ENCODE data around the gene PUS1.

PUS1 gene

GRCh38 chr12:131918311-131919050 is 10.6 kb upstream of the PUS1 start:
- H3K27ac ChIP-seq, result no peak overlapping the region
- no peak for TF ChIP-seq CTCF (conservative IDR thresholded peaks at IDR 0.05)

GRCh38 chr12:131919051-131919347 is 10.1 kb upstream of the PUS1 start:
- H3K27ac ChIP-seq, result no peak overlapping the region
- TF ChIP-seq CTCF (conservative IDR thresholded peaks at IDR 0.05), result no peak

- TF ChIP-seq CTCF (conservative IDR thresholded peaks at IDR 0.05), result no peak
- no peak overlapping the region for H3K27ac ChIP-seq
Observed at GRCh38 chr12:131919366-131920156, 9.5 kb upstream of the PUS1 start.

- H3K27ac ChIP-seq, result no peak overlapping the region
- TF ChIP-seq CTCF (conservative IDR thresholded peaks at IDR 0.05), result no peak
Observed at GRCh38 chr12:131920157-131920508, 8.9 kb upstream of the PUS1 start.

GRCh38 chr12:131920902-131921840 is 7.9 kb upstream of the PUS1 start:
- H3K27ac ChIP-seq, result no peak overlapping the region
- no peak for TF ChIP-seq CTCF (conservative IDR thresholded peaks at IDR 0.05)

GRCh38 chr12:131921866-131922769 is 7.0 kb upstream of the PUS1 start:
- TF ChIP-seq CTCF (conservative IDR thresholded peaks at IDR 0.05), result no peak
- no peak overlapping the region for H3K27ac ChIP-seq
